Tibial nerve (tissue), 4 donors: Measurements from ENCODE around the gene MECR. TPM values are rescaled to one million over a fixed set of nuclear protein-coding genes. Genes with fewer than 3 reads are reported as not detected.

Source experiments
- DNase-seq, 2 donors: peaks; one replicate each; pipeline ENCODE4 v3.0.0-alpha.2; 2019; ENCODE audit warnings: low spot score in 2 of 2
- H3K27ac ChIP-seq, 4 donors: fragments of 200-600 bp; sonication (generic) in 3 of 4; one replicate each; pipeline ENCODE4 v1.5.1; 2017 to 2019; ENCODE audit warnings: mild to moderate bottlenecking in 1 of 4
- H3K27me3 ChIP-seq, 2 donors: fragments of 200-600 bp; sonication (generic) in 1 of 2; one replicate each; pipeline versions ENCODE4 v1.5.1 to v1.6.0; 2017 to 2019
- H3K36me3 ChIP-seq, 3 donors: fragments of 200-600 bp; sonication (generic); one replicate each; pipeline ENCODE4 v1.5.1; 2018 to 2019
- H3K4me1 ChIP-seq, 4 donors: fragments of 200-600 bp; sonication (generic) in 3 of 4; one replicate each; pipeline ENCODE4 v1.5.1; 2017 to 2019
- H3K4me3 ChIP-seq, 4 donors: fragments of 200-600 bp; sonication (generic) in 3 of 4; one replicate each; pipeline ENCODE4 v1.5.1; 2017 to 2019; ENCODE audit warnings: mild to moderate bottlenecking in 1 of 4, moderate library complexity in 1 of 4
- H3K9me3 ChIP-seq, 4 donors: fragments of 200-600 bp; sonication (generic) in 3 of 4; one replicate each; pipeline ENCODE4 v1.5.1; 2017 to 2019
- CTCF ChIP-seq, 5 experiments: fragments of 200-600 bp in 3 of 5; fragments of 450-650 bp in 2 of 5; sonication (generic) in 3 of 5; IDR thresholded peaks; one replicate each; pipeline ENCODE4 v1.5.1; 2016 to 2019; ENCODE audit warnings: antibody characterized with exemption in 5 of 5, mild to moderate bottlenecking in 3 of 5, moderate library complexity in 2 of 5
- EP300 ChIP-seq, 2 donors: sonication (generic); formaldehyde crosslinking; IDR thresholded peaks; one replicate each; pipeline ENCODE4 v1.6.1; 2017; ENCODE audit warnings: antibody characterized with exemption in 2 of 2, mild to moderate bottlenecking in 1 of 2
- POLR2A ChIP-seq, 2 donors: fragments of 450-650 bp; IDR thresholded peaks; one replicate each; pipeline ENCODE4 v1.6.1; 2017; ENCODE audit warnings: antibody characterized with exemption in 2 of 2, mild to moderate bottlenecking in 2 of 2, moderate library complexity in 2 of 2
- WGBS, 2 donors: methylation state at CpG; one replicate each; pipeline ENCODE4 v1.1.5; 2018; 5-methylcytosine and 5-hydroxymethylcytosine counted together
- total RNA-seq, 4 donors: library from RNA; depleted of rRNA; stranded (reverse); fragments of >200 nt; gene quantifications; one replicate each; pipeline ENCODE4 v1.1.0, GENCODE V29; 2016

Gene MECR
- total RNA-seq, 4 donors from 2014 or later = 18.8 to 34.2 (median 22.9) TPM

- no peak for DNase-seq
- H3K27me3 ChIP-seq = no peaks in the 10 kb centered on the region
- WGBS, 2 donors = 74 to 81% methylated on average over 3 of the region's 3 CpGs
- H3K36me3 ChIP-seq = no peaks in the 10 kb centered on the region
- H3K4me1 ChIP-seq = peaks cover 0 to 35% (median 19%) of the 10 kb centered on the region in 4 donors
- H3K4me3 ChIP-seq = no peak overlapping the region
- no peak overlapping the region for H3K27ac ChIP-seq
- no peaks in the 10 kb centered on the region for H3K9me3 ChIP-seq
- no peak for TF ChIP-seq CTCF (IDR thresholded peaks at IDR 0.05)
- no peak for TF ChIP-seq EP300 (IDR thresholded peaks at IDR 0.05)
- TF ChIP-seq POLR2A (IDR thresholded peaks at IDR 0.05) = no peak
Observed at GRCh38 chr1:29232387-29232786, 1.7 kb upstream of the MECR start.

GRCh38 chr1:29230204-29230552 lies 556 bp downstream of the MECR start:
- H3K4me3 ChIP-seq = peak overlapping the region; percentile 53 to 83 (median 75)
- WGBS, 2 donors = 15 to 21% methylated on average over 4 of the region's 4 CpGs
- TF ChIP-seq POLR2A (IDR thresholded peaks at IDR 0.05) = no peak
- TF ChIP-seq CTCF (IDR thresholded peaks at IDR 0.05) = no peak
- no peak for TF ChIP-seq EP300 (IDR thresholded peaks at IDR 0.05)
- no peaks in the 10 kb centered on the region for H3K9me3 ChIP-seq
- H3K36me3 ChIP-seq = peaks cover 0 to 7% (median 0%) of the 10 kb centered on the region in 3 donors
- no peaks in the 10 kb centered on the region for H3K27me3 ChIP-seq
- H3K27ac ChIP-seq = peak overlapping the region; percentile 71 to 86 (median 78)
- no peak for DNase-seq
- H3K4me1 ChIP-seq = peaks cover 0 to 21% (median 11%) of the 10 kb centered on the region in 4 donors

GRCh38 chr1:29227511-29227910 lies 3.2 kb downstream of the MECR start:
- Histone ChIP-seq H3K4me3 (no peak overlapping the region), H3K27ac (no peak overlapping the region), H3K36me3 (peaks cover 0 to 33% (median 0%) of the 10 kb centered on the region in 3 donors), H3K9me3 (no peaks in the 10 kb centered on the region), H3K4me1 (peaks cover 0 to 21% (median 11%) of the 10 kb centered on the region in 4 donors), H3K27me3 (no peaks in the 10 kb centered on the region)
- DNase-seq = no peak
- 77 to 80% methylated on average over 5 of the region's 5 CpGs for WGBS, 2 donors
- TF ChIP-seq POLR2A (IDR thresholded peaks at IDR 0.05) (no peak), CTCF (IDR thresholded peaks at IDR 0.05) (no peak), EP300 (IDR thresholded peaks at IDR 0.05) (no peak)

- Histone ChIP-seq H3K4me1 (peaks cover 0 to 13% (median 9%) of the 10 kb centered on the region in 4 donors), H3K27ac (no peak overlapping the region), H3K27me3 (no peaks in the 10 kb centered on the region), H3K9me3 (no peaks in the 10 kb centered on the region), H3K36me3 (peaks cover 0 to 44% (median 0%) of the 10 kb centered on the region in 3 donors), H3K4me3 (no peak overlapping the region)
- DNase-seq = no peak
- 82 to 86% methylated on average over 4 of the region's 4 CpGs for WGBS, 2 donors
- TF ChIP-seq EP300 (IDR thresholded peaks at IDR 0.05) (no peak), POLR2A (IDR thresholded peaks at IDR 0.05) (no peak), CTCF (IDR thresholded peaks at IDR 0.05) (no peak)
Observed at GRCh38 chr1:29225361-29225760, 5.4 kb downstream of the MECR start.

GRCh38 chr1:29224356-29224837 lies 6.3 kb downstream of the MECR start:
- WGBS, 2 donors = 88 to 94% methylated on average over 5 of the region's 5 CpGs
- no peak overlapping the region for H3K4me3 ChIP-seq
- no peak for DNase-seq
- no peaks in the 10 kb centered on the region for H3K9me3 ChIP-seq
- H3K36me3 ChIP-seq = peaks cover 0 to 52% (median 0%) of the 10 kb centered on the region in 3 donors
- no peak for TF ChIP-seq CTCF (IDR thresholded peaks at IDR 0.05)
- no peak for TF ChIP-seq POLR2A (IDR thresholded peaks at IDR 0.05)
- TF ChIP-seq EP300 (IDR thresholded peaks at IDR 0.05) = no peak
- H3K27me3 ChIP-seq = no peaks in the 10 kb centered on the region
- no peak overlapping the region for H3K27ac ChIP-seq
- peaks cover 0 to 3% (median under 1%) of the 10 kb centered on the region in 4 donors for H3K4me1 ChIP-seq
